Neural cell (in vitro differentiated cells): ENCODE data around the gene UNC13B.

Source experiments
- CTCF ChIP-seq: fragments of 450-650 bp; IDR thresholded peaks from 2 replicates; pipeline ENCODE4 v1.5.1; 2014; ENCODE audit warnings: antibody characterized with exemption, mild to moderate bottlenecking, moderate library complexity; ENCODE audit not compliant: poor library complexity, severe bottlenecking
- EP300 ChIP-seq: fragments of 450-650 bp; conservative IDR thresholded peaks from 2 replicates; pipeline ENCODE4 v1.6.1; 2014; ENCODE audit warnings: antibody characterized with exemption, mild to moderate bottlenecking, moderate library complexity; ENCODE audit not compliant: poor library complexity, severe bottlenecking
- EZH2 ChIP-seq: fragments of 200-600, 300-800 bp; shearing (Covaris generic), sonication (generic); IDR thresholded peaks from 2 replicates; pipeline ENCODE4 v1.6.1; 2014; ENCODE audit warnings: antibody characterized with exemption, low read length, borderline replicate concordance, mild to moderate bottlenecking; ENCODE audit not compliant: insufficient read depth, poor library complexity, severe bottlenecking
- POLR2AphosphoS5 ChIP-seq: IDR thresholded peaks from 2 replicates; pipeline ENCODE4 v1.6.1; 2012
- REST ChIP-seq: IDR thresholded peaks from 2 replicates; pipeline ENCODE4 v1.6.1; 2012; ENCODE audit warnings: borderline replicate concordance
- TAF1 ChIP-seq: IDR thresholded peaks from 2 replicates; pipeline ENCODE4 v1.6.1; 2012; ENCODE audit warnings: low read depth

GRCh38 chr9:35257986-35258659 lies 96.3 kb downstream of the UNC13B start:
- TF ChIP-seq REST (no peak), POLR2AphosphoS5 (no peak), EZH2 (no peak), TAF1 (no peak), CTCF (no peak), EP300 (no peak)
